Measurements from ENCODE around the gene EVX2. TPM values are rescaled to one million over a fixed set of nuclear protein-coding genes. Genes with fewer than 3 reads are reported as not detected.

Gene EVX2
- total RNA-seq, 1 experiment from 2014 or later, result not detected

- H3K4me1 Mint-ChIP-seq (ENCODE audit: low read depth, unreplicated experiment), result no peaks in the 10 kb centered on the region
- CTCF ChIA-PET, result no interaction called here
- H3K27me3 Mint-ChIP-seq (ENCODE audit: unreplicated experiment), result no peaks in the 10 kb centered on the region
- no peak overlapping the region for H3K4me3 Mint-ChIP-seq (ENCODE audit: low read depth, unreplicated experiment)
- no peak for TF ChIP-seq CTCF (IDR thresholded peaks at IDR 0.05; ENCODE audit: unreplicated experiment)
- DNase-seq, result no peak
- H3K27ac Mint-ChIP-seq (ENCODE audit: unreplicated experiment), result no peak overlapping the region
- BruUV-seq (replicated peaks), result no TSS peak
- intact Hi-C loops (cut with micrococcal nuclease; ENCODE audit: unreplicated experiment), result no loop called here
- H3K9me3 Mint-ChIP-seq (ENCODE audit: low read depth, unreplicated experiment), result no peaks in the 10 kb centered on the region
- no peaks in the 10 kb centered on the region for H3K36me3 Mint-ChIP-seq (ENCODE audit: insufficient read depth, unreplicated experiment)
Measured at GRCh38 chr2:176035013-176035691, 48.6 kb downstream of the EVX2 start.

DNA sequence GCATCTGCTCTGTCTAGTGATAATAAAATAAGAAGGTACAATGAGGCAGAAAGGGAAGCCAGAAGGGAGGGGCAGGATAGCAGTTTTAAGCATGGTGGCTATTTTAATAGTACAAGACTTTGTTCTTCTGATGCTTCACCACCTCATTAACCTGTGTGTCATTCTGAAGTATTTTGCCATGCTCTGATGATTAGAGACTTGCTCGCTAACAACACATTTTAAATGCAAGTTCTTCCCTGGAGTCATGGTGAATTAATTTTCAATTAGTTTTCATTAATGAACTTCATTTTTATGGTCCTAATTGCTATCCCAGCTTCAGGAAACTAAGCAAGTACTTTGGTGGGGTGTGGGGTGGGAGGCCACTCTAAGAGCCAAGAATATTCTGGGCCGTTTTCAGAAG lies 56.0 kb downstream of the EVX2 start:
- no peak overlapping the region for H3K27ac Mint-ChIP-seq (ENCODE audit: unreplicated experiment)
- CTCF ChIA-PET, result no interaction called here
- DNase-seq, result no peak
- BruUV-seq (replicated peaks), result no TSS peak
- intact Hi-C loops (cut with micrococcal nuclease; ENCODE audit: unreplicated experiment), result no loop called here
- H3K4me3 Mint-ChIP-seq (ENCODE audit: low read depth, unreplicated experiment), result no peak overlapping the region
- H3K9me3 Mint-ChIP-seq (ENCODE audit: low read depth, unreplicated experiment), result no peaks in the 10 kb centered on the region
- H3K4me1 Mint-ChIP-seq (ENCODE audit: low read depth, unreplicated experiment), result no peaks in the 10 kb centered on the region
- no peaks in the 10 kb centered on the region for H3K36me3 Mint-ChIP-seq (ENCODE audit: insufficient read depth, unreplicated experiment)
- TF ChIP-seq CTCF (IDR thresholded peaks at IDR 0.05; ENCODE audit: unreplicated experiment), result no peak
- no peaks in the 10 kb centered on the region for H3K27me3 Mint-ChIP-seq (ENCODE audit: unreplicated experiment)

Other genes with a start within 250 kb of the EVX2 start
- gene LNPK, start 81.7 kb downstream of the EVX2 start, total RNA-seq (2022), result 24.6 and 31.1 TPM in 2 replicates
- gene HOXD13, start 8.8 kb upstream of the EVX2 start, total RNA-seq (2022), result not detected in 2 replicates
- gene HOXD12, start 15.8 kb upstream of the EVX2 start, total RNA-seq (2022), result not detected in 2 replicates
- not detected in 2 replicates for gene HOXD11, start 23.3 kb upstream of the EVX2 start, total RNA-seq (2022)
- gene HOXD10, start 32.8 kb upstream of the EVX2 start, total RNA-seq (2022), result not detected in 2 replicates
- not detected in 2 replicates for gene HOXD9, start 38.8 kb upstream of the EVX2 start, total RNA-seq (2022)
- gene HOXD8, start 45.7 kb upstream of the EVX2 start, total RNA-seq (2022), result not detected in 2 replicates
- gene HOXD4, start 67.6 kb upstream of the EVX2 start, total RNA-seq (2022), result not detected in 2 replicates
- not detected in 2 replicates for gene HOXD3, start 73.3 kb upstream of the EVX2 start, total RNA-seq (2022)
- gene HOXD1, start 104.7 kb upstream of the EVX2 start, total RNA-seq (2022), result not detected in 2 replicates
- 36.0 and 44.7 TPM in 2 replicates for gene MTX2, start 185.5 kb upstream of the EVX2 start, total RNA-seq (2022)

All from Calu3 (cell line).